ENCODE results near the gene DUSP22.
"Not testable (repeated sequence)": the region's sequence is repeated elsewhere in the genome, so short reads cannot be mapped to it uniquely, and the experiment has no call there.

DUSP22 gene

DNA sequence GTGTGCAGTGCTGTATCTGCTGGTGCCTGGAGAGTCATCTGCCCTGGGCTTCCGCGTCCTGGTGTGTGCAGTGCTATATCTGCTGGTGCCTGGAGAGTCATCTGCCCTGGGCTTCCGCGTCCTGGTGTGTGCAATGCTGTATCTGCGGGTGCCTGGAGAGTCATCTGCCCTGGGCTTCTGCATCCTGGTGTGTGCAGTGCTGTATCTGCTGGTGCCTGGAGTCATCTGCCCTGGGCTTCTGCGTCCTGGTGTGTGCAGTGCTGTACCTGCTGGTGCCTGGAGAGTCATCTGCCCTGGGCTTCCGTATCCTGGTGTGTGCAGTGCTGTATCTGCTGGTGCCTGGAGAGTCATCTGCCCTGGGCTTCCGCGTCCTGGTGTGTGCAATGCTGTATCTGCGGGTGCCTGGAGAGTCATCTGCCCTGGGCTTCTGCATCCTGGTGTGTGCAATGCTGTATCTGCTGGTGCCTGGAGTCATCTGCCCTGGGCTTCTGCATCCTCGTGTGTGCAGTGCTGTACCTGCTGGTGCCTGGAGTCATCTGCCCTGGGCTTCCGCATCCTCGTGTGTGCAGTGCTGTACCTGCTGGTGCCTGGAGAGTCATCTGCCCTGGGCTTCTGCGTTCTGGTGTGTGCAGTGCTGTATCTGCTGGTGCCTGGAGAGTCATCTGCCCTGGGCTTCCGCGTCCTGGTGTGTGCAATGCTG, 33.0 kb downstream of the DUSP22 start:
- not testable (repeated sequence) for DNase-seq (ENCODE audit: low read depth in 2 of 2)

DNA sequence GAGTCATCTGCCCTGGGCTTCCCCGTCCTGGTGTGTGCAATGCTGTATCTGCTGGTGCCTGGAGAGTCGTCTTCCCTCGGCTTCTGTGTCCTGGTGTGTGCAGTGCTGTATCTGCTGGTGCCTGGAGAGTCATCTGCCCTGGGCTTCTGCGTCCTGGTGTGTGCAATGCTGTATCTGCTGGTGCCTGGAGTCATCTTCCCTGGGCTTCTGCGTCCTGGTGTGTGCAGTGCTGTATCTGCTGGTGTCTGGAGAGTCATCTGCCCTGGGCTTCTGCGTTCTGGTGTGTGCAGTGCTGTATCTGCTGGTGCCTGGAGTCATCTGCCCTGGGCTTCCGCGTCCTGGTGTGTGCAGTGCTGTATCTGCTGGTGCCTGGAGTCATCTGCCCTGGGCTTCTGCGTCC, 33.8 kb downstream of the DUSP22 start:
- not testable (repeated sequence) for DNase-seq (ENCODE audit: low read depth in 2 of 2)

- no peak for DNase-seq (ENCODE audit: low read depth in 2 of 2)
Observed at GRCh38 chr6:326896-327537, 34.7 kb downstream of the DUSP22 start.

DNA sequence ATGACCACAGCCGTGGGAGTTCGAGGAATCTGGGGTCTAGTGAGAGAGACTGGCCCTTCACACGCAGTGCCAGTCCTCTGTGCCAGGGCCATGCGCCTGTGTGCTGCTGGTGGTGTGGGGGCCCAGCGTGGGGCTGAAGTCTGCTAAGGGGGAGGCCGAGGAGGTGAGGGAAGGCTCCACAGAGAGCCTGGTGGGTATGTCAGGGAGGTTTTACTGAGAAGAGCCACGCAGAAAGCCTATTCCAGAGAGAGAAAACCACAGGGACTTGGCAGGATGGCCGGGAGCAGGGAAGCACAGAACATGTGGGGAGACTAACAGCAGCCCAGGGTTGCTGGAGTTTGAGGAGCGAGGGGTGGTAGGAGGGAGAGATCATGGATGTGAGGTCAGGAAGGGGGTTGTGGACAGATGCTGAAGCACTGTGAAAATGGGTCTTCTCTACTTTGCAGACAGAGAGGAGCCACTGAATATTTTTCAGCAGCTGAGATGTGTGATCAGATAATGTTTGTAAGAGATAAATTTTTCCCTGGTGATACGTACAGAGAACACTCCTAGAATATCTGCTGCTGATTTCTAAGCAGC, 35.3 kb downstream of the DUSP22 start:
- DNase-seq (ENCODE audit: low read depth in 2 of 2), result no peak

GRCh38 chr6:328136-328670, 35.9 kb downstream of the DUSP22 start:
- no peak for DNase-seq (ENCODE audit: low read depth in 2 of 2)

DNA sequence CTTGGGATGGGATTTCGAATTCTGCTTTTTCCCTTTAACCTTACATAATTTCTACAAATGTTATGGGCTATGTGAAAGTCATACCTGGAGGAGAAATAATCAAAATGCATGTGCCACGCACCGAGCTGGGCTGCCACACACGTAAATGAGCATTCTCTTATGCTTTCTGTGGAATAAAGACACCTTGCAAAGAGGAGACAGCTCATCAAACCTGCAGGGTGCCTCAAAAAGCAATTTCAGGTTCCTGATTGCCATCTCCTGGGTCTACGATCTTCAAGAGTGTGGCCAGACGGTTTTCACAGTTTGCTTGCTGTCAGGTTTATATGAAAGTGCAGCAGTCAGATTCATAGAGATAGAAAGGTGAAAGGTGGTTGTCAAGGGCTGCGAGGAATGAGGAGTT, 36.6 kb downstream of the DUSP22 start:
- DNase-seq (ENCODE audit: low read depth in 2 of 2), result no peak

DNA sequence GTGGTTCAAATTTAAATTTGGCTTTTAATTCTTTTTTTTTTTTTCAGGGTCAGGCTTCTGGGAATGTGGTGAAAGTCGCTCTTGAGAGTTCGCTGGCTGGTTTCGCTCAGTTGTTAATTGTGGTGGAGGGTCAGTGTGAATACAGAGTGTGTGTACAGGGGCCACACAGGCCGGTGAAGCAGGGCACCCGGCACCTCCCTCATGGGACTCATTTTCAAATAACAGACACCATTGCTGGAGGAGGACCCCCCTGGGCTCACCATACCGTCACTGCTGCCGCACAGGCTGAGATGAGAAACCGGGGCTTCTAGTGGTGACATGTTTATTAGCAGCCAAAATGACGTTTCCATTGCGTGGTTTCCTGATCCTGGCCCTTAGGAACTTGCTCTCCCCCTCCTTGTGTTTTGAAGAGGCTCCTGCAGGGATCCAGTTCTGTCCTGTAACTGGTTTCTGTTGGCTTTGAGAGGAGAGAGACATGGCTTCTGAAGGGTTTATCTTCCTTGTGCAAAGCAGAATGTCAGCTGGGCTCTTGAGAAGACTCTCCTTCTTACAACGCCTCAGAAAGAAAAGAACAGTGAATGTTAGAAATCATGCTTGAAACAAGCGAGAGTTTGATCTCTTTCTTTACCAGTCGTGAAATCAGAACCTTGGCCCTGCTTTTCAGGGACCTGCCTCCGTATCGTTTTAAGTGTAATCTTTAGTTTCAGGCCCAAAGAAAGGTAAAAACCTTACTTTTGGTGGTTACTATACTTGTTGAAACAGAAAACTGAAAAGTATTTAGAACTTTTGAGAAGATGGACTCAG, 37.8 kb downstream of the DUSP22 start:
- no peak for DNase-seq (ENCODE audit: low read depth in 2 of 2)

DNA sequence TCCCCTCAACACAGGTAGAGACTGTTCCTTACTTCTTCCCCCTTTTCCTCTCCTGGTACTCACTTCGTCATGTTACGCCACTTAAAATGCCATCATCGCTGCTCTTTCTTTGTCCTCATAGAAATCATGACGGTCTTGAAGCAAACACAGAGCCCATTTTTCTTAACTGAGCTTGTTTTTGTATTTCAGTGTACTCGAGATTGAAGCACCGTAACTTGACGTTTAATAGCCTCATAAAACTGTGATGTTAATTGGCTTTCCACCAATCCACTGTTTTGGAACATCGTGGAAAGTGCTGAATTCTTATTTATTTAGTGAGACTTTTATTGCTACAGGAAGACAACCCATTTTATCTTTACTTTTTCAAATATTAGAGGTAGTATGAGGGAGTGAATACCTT, 38.7 kb downstream of the DUSP22 start:
- no peak for DNase-seq (ENCODE audit: low read depth in 2 of 2)

DNA sequence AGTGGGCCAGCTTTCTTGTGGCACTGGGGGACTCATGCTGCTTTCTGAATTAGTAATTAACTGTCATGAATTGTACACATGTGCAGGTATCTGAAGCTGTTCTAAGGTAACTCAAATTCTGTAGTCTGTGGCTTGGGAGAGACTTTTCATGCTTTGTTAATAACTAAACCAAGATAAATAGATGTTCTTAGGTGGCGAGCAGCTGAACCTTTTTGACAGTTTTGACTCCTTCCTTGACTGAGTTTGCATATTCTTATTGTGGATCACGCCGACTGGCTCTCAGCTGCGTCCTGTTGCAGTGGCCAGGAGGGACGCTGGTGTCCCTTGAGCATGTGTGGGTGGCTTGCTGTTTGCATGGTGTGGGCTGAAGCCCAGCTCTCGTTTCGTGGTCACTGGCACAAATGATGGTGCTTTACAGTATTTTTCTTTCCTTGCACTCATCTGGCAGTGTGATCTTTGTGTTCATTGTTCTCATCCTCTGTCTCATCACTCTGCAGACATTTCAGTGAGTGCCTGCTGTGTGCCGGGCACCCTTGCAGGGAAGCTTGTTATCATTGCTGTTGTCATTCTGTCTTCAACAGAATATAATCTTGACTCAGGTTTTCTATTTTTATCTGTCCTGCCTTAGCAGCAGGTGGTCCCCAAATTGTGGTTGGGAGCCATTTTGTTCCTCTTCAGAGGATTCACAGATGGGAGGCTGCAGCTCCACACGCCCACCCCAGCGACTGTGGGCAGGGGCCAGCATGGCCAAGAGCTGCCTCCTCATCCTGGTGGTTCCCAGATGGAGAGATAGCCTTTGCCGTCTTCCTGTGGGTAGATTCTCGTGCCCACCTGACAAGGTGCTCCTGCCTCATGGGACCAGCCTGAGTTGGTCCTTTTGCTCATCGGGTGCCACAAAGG, 39.6 kb downstream of the DUSP22 start:
- no peak for DNase-seq (ENCODE audit: low read depth in 2 of 2)

DNA sequence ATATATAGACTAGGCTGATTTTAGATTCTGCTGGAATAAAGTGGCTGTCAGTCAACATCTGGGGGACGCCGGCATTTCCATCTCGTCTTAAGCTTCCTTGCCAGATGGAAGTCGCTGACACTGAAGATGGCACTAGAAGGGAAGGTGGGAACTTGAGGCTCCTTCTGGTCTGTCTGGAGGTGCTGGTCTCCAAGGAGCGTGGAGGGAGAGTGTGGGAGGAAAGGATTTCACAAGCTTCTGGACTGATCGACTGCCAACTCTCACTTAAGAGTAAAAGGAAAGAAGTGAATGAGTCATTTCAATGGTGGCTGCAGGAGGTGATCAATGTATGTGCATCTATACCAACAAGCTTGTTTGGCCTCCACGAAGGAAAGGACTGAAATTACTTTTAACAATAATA, 40.4 kb downstream of the DUSP22 start:
- DNase-seq (ENCODE audit: low read depth in 2 of 2), result no peak

DNA sequence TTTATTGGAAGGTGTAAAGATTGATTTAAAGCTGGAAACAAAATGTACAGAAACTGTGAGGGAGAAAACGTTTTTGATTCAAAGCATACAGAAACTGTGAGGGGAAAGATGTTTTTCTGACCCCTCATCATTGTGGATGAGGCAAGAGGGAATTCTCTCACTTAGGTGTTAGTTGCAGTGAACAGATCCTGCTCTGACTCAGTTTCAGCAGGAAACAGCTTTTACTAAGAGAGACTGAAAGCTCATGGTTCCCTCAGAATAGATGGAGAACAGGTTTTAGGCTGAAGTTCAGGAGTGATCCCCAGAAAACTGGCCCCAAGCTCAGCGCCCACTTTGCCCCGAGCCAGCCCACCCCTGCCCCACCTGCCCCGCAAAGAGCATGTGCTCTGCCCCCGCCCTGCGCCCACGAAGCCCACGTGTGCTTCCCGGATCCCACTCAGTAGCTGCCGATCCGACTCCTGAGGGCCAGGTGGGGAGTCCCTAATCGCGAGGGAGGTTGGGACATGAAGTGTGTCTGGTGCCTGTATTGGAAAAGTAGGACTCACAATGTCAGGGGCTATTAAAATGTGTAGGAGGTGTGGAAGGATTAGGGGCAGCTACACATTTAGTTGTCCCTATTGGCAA, 41.2 kb downstream of the DUSP22 start:
- DNase-seq (ENCODE audit: low read depth in 2 of 2), result no peak

GRCh38 chr6:334536-335510, 42.5 kb downstream of the DUSP22 start:
- no peak for DNase-seq (ENCODE audit: low read depth in 2 of 2)

- no peak for DNase-seq (ENCODE audit: low read depth in 2 of 2)
Observed at GRCh38 chr6:335572-335971, 43.3 kb downstream of the DUSP22 start.

- no peak for DNase-seq (ENCODE audit: low read depth in 2 of 2)
Observed at GRCh38 chr6:336159-337114, 44.1 kb downstream of the DUSP22 start.

- no peak for DNase-seq (ENCODE audit: low read depth in 2 of 2)
Observed at GRCh38 chr6:337805-338368, 45.6 kb downstream of the DUSP22 start.

GRCh38 chr6:338815-339262, 46.6 kb downstream of the DUSP22 start:
- no peak for DNase-seq (ENCODE audit: low read depth in 2 of 2)

- DNase-seq (ENCODE audit: low read depth in 2 of 2), result no peak
Observed at GRCh38 chr6:339480-339879, 47.2 kb downstream of the DUSP22 start.

Measured in stimulated activated CD4-positive, alpha-beta T cell treated with anti-CD3 and anti-CD28 coated beads, Interleukin-4, amount 100 ng/mL, for 48 hours (primary cell).